ENCODE data around the gene SERINC3. TPM values are rescaled to one million over a fixed set of nuclear protein-coding genes. Genes with fewer than 3 reads are reported as not detected.
"Not testable (repeated sequence)": the region's sequence is repeated elsewhere in the genome, so short reads cannot be mapped to it uniquely, and the experiment has no call there.

SERINC3 gene
- total RNA-seq, 1 experiment from 2014 or later: 110 TPM

DNA sequence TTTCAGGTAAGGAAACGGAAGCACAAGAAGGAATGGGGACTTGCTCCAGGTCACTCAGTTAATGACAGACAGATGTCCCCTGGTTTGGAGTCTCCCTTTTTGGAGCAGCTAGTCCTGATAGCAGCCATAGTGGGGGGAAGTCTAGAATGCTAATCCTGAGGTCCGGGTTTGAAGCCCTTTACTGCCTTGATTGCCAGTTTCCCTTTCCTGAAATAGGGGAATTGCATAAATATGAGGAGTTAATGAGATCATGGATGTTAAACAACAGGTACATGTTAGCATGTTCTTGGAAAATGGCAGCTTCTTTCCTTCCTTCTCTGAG, 46.5 kb downstream of the SERINC3 start:
- Histone ChIP-seq H3K36me3 (ENCODE audit: low read depth) (no peaks in the 10 kb centered on the region), H3K4me3 (peak overlapping the region; percentile 88), H3F3A (ENCODE audit: insufficient read depth, low read depth) (peaks cover 6% of the 10 kb centered on the region; the same call in 1 of the 2 replicates), H3K4me1 (replicated peaks; ENCODE audit: insufficient read depth) (peaks cover 22% of the 10 kb centered on the region), H4K20me1 (ENCODE audit: insufficient read depth) (no peaks in the 10 kb centered on the region), H2AFZ (peak overlapping the region; percentile 87), H3K9me2 (ENCODE audit: insufficient read depth) (no peaks in the 10 kb centered on the region), H3K27ac (no peak overlapping the region), H3K4me2 (peak overlapping the region; percentile 84), H3K9me3 (ENCODE audit: insufficient read depth, low read depth) (no peaks in the 10 kb centered on the region), H3K27me3 (ENCODE audit: insufficient read depth, low read depth) (no peaks in the 10 kb centered on the region), H3K79me2 (ENCODE audit: low read depth) (peaks cover 15% of the 10 kb centered on the region)
- TF ChIP-seq, protein P1, sequence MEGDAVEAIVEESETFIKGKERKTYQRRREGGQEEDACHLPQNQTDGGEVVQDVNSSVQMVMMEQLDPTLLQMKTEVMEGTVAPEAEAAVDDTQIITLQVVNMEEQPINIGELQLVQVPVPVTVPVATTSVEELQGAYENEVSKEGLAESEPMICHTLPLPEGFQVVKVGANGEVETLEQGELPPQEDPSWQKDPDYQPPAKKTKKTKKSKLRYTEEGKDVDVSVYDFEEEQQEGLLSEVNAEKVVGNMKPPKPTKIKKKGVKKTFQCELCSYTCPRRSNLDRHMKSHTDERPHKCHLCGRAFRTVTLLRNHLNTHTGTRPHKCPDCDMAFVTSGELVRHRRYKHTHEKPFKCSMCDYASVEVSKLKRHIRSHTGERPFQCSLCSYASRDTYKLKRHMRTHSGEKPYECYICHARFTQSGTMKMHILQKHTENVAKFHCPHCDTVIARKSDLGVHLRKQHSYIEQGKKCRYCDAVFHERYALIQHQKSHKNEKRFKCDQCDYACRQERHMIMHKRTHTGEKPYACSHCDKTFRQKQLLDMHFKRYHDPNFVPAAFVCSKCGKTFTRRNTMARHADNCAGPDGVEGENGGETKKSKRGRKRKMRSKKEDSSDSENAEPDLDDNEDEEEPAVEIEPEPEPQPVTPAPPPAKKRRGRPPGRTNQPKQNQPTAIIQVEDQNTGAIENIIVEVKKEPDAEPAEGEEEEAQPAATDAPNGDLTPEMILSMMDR (conservative IDR thresholded peaks at IDR 0.05): no peak
- no peak for TF ChIP-seq EZH2 (IDR thresholded peaks at IDR 0.05; ENCODE audit: low read depth)
- ChIA-PET CTCF (no interaction called here), POLR2A (ENCODE audit: unreplicated experiment) (interaction anchor here (0.6 to 0.7 kb wide), 3 partner anchors 13 to 68 kb away, joined by 3 read pairs; no protein-coding TSS in a partner anchor)
- no TSS peak for BruUV-seq (replicated peaks)
- intact Hi-C loops (cut with micrococcal nuclease; ENCODE audit: unreplicated experiment): loop anchor here (1.0 to 5.0 kb wide), 3 partner anchors 135 to 257 kb away; no protein-coding TSS in a partner anchor
- no peak for DNase-seq

DNA sequence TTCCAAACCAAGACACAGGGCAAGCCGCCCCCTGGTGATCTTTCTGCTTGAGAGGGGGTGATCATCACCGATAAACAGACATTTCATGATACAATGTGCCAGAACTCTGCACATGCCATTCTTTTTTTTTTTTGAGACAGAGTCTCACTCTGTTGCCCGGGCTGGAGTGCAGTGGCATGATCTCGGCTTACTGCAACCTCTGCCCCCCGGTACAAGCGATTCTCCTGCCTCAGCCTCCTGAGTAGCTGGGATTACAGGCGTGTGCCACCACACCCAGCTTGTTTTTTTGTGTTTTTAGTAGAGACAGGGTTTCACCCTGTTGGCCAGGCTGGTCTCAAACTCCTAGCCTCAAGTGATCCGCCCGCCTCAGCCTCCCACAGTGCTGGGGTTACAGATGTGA, 49.6 kb downstream of the SERINC3 start:
- H3K36me3 ChIP-seq (ENCODE audit: low read depth); H2AFZ ChIP-seq; H3K27ac ChIP-seq; H3K27me3 ChIP-seq (ENCODE audit: insufficient read depth, low read depth); H3K4me3 ChIP-seq; BruUV-seq (replicated peaks); H4K20me1 ChIP-seq (ENCODE audit: insufficient read depth); H3K9me3 ChIP-seq (ENCODE audit: insufficient read depth, low read depth); H3K9me2 ChIP-seq (ENCODE audit: insufficient read depth); H3F3A ChIP-seq (ENCODE audit: insufficient read depth, low read depth); DNase-seq; intact Hi-C loops (cut with micrococcal nuclease; ENCODE audit: unreplicated experiment); H3K4me2 ChIP-seq: not testable (repeated sequence)
- CTCF ChIA-PET: interaction anchor here (0.5 to 1.3 kb wide), 3 partner anchors 209 to 276 kb away, joined by 3 read pairs; no protein-coding TSS in a partner anchor
- POLR2A ChIA-PET (ENCODE audit: unreplicated experiment): interaction anchor here (0.5 kb wide), 1 partner anchor 318 kb away, joined by 6 read pairs; no protein-coding TSS in a partner anchor
- H3K4me1 ChIP-seq (replicated peaks; ENCODE audit: insufficient read depth): peaks cover 22% of the 10 kb centered on the region
- peaks cover 15% of the 10 kb centered on the region for H3K79me2 ChIP-seq (ENCODE audit: low read depth)

GRCh38 chr20:44471481-44471882, 50.4 kb downstream of the SERINC3 start:
- Histone ChIP-seq H3K9me2 (ENCODE audit: insufficient read depth) (no peaks in the 10 kb centered on the region), H3K9me3 (ENCODE audit: insufficient read depth, low read depth) (no peaks in the 10 kb centered on the region), H3K79me2 (ENCODE audit: low read depth) (peaks cover 7% of the 10 kb centered on the region), H3K4me3 (no peak overlapping the region), H3F3A (ENCODE audit: insufficient read depth, low read depth) (no peaks in the 10 kb centered on the region), H3K27me3 (ENCODE audit: insufficient read depth, low read depth) (no peaks in the 10 kb centered on the region), H3K4me1 (replicated peaks; ENCODE audit: insufficient read depth) (peaks cover 15% of the 10 kb centered on the region), H3K4me2 (no peak overlapping the region), H4K20me1 (ENCODE audit: insufficient read depth) (no peaks in the 10 kb centered on the region), H3K36me3 (ENCODE audit: low read depth) (no peaks in the 10 kb centered on the region), H2AFZ (no peak overlapping the region), H3K27ac (no peak overlapping the region)
- peak in 1 of 2 experiments; percentile 47 for DNase-seq
- TF ChIP-seq EZH2 (IDR thresholded peaks at IDR 0.05; ENCODE audit: low read depth): no peak
- TF ChIP-seq, protein P1 (conservative IDR thresholded peaks at IDR 0.05): peak; percentile 71
- POLR2A ChIA-PET (ENCODE audit: unreplicated experiment): interaction anchor here (0.6 kb wide), 2 partner anchors 9 to 277 kb away, joined by 3 read pairs; no protein-coding TSS in a partner anchor
- no TSS peak for BruUV-seq (replicated peaks)
- CTCF ChIA-PET: interaction anchor here (1.0 to 1.3 kb wide), 3 partner anchors 213 to 355 kb away, joined by 3 to 6 read pairs (median 3); no protein-coding TSS in a partner anchor
- intact Hi-C loops (cut with micrococcal nuclease; ENCODE audit: unreplicated experiment): loop anchor here (1.0 kb wide), 2 partner anchors 254 to 355 kb away; no protein-coding TSS in a partner anchor

GRCh38 chr20:44470327-44470726, 51.5 kb downstream of the SERINC3 start:
- Histone ChIP-seq H3K9me3 (ENCODE audit: insufficient read depth, low read depth) (no peaks in the 10 kb centered on the region), H2AFZ (no peak overlapping the region), H3K4me3 (no peak overlapping the region), H3K27ac (no peak overlapping the region), H3K4me1 (replicated peaks; ENCODE audit: insufficient read depth) (peaks cover 12% of the 10 kb centered on the region), H3F3A (ENCODE audit: insufficient read depth, low read depth) (no peaks in the 10 kb centered on the region), H3K27me3 (ENCODE audit: insufficient read depth, low read depth) (no peaks in the 10 kb centered on the region), H3K36me3 (ENCODE audit: low read depth) (no peaks in the 10 kb centered on the region), H3K79me2 (ENCODE audit: low read depth) (no peaks in the 10 kb centered on the region), H3K9me2 (ENCODE audit: insufficient read depth) (no peaks in the 10 kb centered on the region), H3K4me2 (no peak overlapping the region), H4K20me1 (ENCODE audit: insufficient read depth) (no peaks in the 10 kb centered on the region)
- DNase-seq: no peak
- CTCF ChIA-PET: interaction anchor here (1.2 to 1.4 kb wide), 2 partner anchors 85 to 254 kb away, joined by 3 read pairs; no protein-coding TSS in a partner anchor
- no peak for TF ChIP-seq EZH2 (IDR thresholded peaks at IDR 0.05; ENCODE audit: low read depth)
- TF ChIP-seq, protein P1 (conservative IDR thresholded peaks at IDR 0.05): no peak
- BruUV-seq (replicated peaks): no TSS peak
- intact Hi-C loops (cut with micrococcal nuclease; ENCODE audit: unreplicated experiment): no loop called here
- POLR2A ChIA-PET (ENCODE audit: unreplicated experiment): no interaction called here
